ENCODE measurements around the gene IL22. TPM values are rescaled to one million over a fixed set of nuclear protein-coding genes. Genes with fewer than 3 reads are reported as not detected.

The IL22 gene
- total RNA-seq, 2 donors from 2014 or later = not detected

DNA sequence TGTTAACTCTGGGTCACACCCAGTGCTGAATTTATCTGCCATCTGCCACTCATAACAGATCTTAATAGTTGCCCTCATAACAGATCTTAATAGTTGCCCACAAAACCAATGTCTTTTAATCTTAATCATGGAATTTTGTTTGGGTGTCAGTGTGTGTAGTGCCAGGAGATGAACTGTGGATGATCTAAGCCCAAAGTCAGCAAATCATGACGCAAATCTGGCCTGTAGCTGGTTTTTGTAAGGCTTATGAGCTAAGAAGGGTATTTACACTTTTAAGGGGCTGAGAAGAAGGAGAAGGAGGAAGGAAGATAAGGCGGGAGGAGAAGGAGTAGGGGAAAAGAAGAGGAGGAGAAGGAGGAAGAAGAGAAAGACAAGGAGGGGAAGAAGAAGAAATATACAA lies 17.8 kb downstream of the IL22 start:
- TF ChIP-seq POLR2AphosphoS5 (IDR thresholded peaks at IDR 0.05) (no peak), POLR2A (IDR thresholded peaks at IDR 0.05) (no peak)
- TF ChIP-seq, protein P1, sequence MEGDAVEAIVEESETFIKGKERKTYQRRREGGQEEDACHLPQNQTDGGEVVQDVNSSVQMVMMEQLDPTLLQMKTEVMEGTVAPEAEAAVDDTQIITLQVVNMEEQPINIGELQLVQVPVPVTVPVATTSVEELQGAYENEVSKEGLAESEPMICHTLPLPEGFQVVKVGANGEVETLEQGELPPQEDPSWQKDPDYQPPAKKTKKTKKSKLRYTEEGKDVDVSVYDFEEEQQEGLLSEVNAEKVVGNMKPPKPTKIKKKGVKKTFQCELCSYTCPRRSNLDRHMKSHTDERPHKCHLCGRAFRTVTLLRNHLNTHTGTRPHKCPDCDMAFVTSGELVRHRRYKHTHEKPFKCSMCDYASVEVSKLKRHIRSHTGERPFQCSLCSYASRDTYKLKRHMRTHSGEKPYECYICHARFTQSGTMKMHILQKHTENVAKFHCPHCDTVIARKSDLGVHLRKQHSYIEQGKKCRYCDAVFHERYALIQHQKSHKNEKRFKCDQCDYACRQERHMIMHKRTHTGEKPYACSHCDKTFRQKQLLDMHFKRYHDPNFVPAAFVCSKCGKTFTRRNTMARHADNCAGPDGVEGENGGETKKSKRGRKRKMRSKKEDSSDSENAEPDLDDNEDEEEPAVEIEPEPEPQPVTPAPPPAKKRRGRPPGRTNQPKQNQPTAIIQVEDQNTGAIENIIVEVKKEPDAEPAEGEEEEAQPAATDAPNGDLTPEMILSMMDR (IDR thresholded peaks at IDR 0.05) = no peak

DNA sequence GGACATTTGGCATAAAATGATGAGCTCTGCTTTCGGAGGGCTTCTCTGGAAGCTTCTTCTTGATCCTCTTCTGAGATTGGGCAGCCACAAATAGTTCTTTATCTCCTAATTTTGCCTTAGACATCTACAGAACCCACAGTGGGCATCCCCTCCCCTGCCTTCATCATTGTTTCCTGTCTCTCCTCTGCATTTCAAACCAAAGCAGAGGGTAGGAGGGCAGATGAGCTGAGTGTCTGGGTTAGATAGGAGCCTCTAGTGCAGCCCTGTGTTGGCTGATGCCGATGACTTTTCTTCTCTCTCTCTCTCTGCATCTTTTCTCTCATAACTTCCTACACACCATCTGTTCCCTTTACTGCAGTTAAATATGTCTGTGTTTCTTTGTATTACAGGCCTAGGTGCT lies 19.3 kb downstream of the IL22 start:
- 97% methylated on average over 2 of the region's 2 CpGs for WGBS
- TF ChIP-seq POLR2A (IDR thresholded peaks at IDR 0.05) (no peak), POLR2AphosphoS5 (IDR thresholded peaks at IDR 0.05) (no peak)
- TF ChIP-seq, protein P1 (IDR thresholded peaks at IDR 0.05) = no peak
- H3K27ac ChIP-seq = no peak overlapping the region
- no peak overlapping the region for H3K4me3 ChIP-seq
- H3K27me3 ChIP-seq (replicated peaks; ENCODE audit: insufficient read depth) = no peaks in the 10 kb centered on the region
- H3K4me1 ChIP-seq (replicated peaks) = no peaks in the 10 kb centered on the region
- no peaks in the 10 kb centered on the region for H3K36me3 ChIP-seq
- DNase-seq (ENCODE audit: low spot score) = no peak
- intact Hi-C loops (cut with DNase I) = no loop called here
- no peaks in the 10 kb centered on the region for H3K9me3 ChIP-seq

More for the DNA sequence above, 17.8 kb downstream of the IL22 start:
- H3K4me1 ChIP-seq (replicated peaks) = no peaks in the 10 kb centered on the region
- 81% methylated on average over 2 of the region's 2 CpGs for whole genome bisulfite sequencing
- H3K27ac ChIP-seq = no peak overlapping the region
- no peaks in the 10 kb centered on the region for H3K36me3 ChIP-seq
- no peak for DNase-seq (ENCODE audit: low spot score)
- no peaks in the 10 kb centered on the region for H3K9me3 ChIP-seq
- intact Hi-C loops (cut with DNase I) = loop anchor here (5.0 kb wide), 1 partner anchor 82 kb away; no protein-coding TSS in a partner anchor
- H3K4me3 ChIP-seq = no peak overlapping the region
- no peaks in the 10 kb centered on the region for H3K27me3 ChIP-seq (replicated peaks; ENCODE audit: insufficient read depth)

DNA sequence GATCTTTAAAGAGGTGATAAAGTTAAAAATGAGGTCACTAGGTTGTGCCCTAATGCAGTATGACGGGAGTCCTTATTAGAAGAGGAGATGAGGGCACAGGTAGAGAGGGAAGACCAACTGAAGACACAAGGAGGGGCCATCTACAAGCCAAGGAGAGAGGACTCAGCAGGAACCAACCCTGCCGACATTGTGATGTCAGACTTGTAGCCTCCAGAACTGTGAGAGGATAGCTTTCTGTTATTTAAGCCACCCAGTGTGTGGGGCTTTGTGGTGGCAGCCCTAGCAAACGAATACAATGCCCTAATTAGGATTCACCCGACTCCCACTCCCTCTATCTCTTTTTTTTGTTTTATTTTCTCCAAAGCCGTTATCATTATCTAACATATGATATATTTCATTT lies 19.9 kb downstream of the IL22 start:
- DNase-seq (ENCODE audit: low spot score) = no peak
- 82% methylated on average over 5 of the region's 5 CpGs for WGBS
- Histone ChIP-seq H3K4me1 (replicated peaks) (no peaks in the 10 kb centered on the region), H3K36me3 (no peaks in the 10 kb centered on the region), H3K4me3 (no peak overlapping the region), H3K9me3 (no peaks in the 10 kb centered on the region), H3K27me3 (replicated peaks; ENCODE audit: insufficient read depth) (no peaks in the 10 kb centered on the region), H3K27ac (no peak overlapping the region)
- intact Hi-C loops (cut with DNase I) = no loop called here
- TF ChIP-seq POLR2AphosphoS5 (IDR thresholded peaks at IDR 0.05) (no peak), POLR2A (IDR thresholded peaks at IDR 0.05) (no peak)
- TF ChIP-seq, protein P1 (IDR thresholded peaks at IDR 0.05) = no peak

DNA sequence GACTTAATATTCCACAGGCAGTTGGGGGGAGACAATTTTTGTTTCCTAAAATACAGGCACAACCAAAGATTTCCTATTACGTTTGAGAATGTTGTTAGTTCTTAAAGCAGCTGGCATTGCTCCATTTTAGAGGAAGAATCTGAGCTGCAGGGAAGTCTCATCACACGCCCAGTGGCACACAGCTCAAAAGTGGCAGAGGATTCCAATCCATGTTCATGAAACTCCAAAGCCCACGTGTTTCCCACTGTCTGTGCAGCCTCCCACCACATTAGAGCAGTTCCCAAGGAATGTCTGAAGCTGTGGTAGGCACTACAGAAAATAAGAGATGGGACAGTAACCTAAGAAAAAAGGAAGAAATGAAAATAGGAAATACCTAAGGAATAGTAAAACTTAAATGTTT lies 21.7 kb downstream of the IL22 start:
- H3K27me3 ChIP-seq (replicated peaks; ENCODE audit: insufficient read depth) = no peaks in the 10 kb centered on the region
- TF ChIP-seq POLR2A (IDR thresholded peaks at IDR 0.05) (no peak), POLR2AphosphoS5 (IDR thresholded peaks at IDR 0.05) (no peak)
- TF ChIP-seq, protein P1 (IDR thresholded peaks at IDR 0.05) = no peak
- intact Hi-C loops (cut with DNase I) = no loop called here
- no peak overlapping the region for H3K4me3 ChIP-seq
- no peaks in the 10 kb centered on the region for H3K4me1 ChIP-seq (replicated peaks)
- 41% methylated on average over 3 of the region's 3 CpGs for WGBS
- H3K36me3 ChIP-seq = no peaks in the 10 kb centered on the region
- no peak overlapping the region for H3K27ac ChIP-seq
- no peak for DNase-seq (ENCODE audit: low spot score)
- no peaks in the 10 kb centered on the region for H3K9me3 ChIP-seq

DNA sequence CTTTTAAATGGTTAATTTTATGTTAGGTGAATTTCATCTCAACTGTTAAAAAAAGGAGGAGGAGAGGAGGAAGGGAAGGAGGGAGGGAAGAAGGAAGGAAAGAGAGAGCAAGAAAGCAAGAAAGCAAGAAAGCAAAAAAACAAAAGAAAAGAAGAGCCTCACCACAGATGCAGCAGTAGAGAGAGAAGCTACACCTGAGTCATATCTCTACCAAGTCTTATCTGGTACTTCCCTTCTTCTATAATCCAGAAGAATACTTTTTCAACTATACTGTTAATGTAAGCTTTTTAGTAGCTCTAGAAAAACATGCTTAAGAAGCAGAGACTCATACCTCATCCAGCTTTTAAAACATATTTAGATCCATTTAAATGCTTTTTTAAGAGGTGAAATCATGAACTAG lies 22.2 kb downstream of the IL22 start:
- Histone ChIP-seq H3K4me3 (no peak overlapping the region), H3K36me3 (no peaks in the 10 kb centered on the region), H3K9me3 (no peaks in the 10 kb centered on the region), H3K4me1 (replicated peaks) (no peaks in the 10 kb centered on the region), H3K27me3 (replicated peaks; ENCODE audit: insufficient read depth) (no peaks in the 10 kb centered on the region), H3K27ac (no peak overlapping the region)
- no peak for DNase-seq (ENCODE audit: low spot score)
- intact Hi-C loops (cut with DNase I) = no loop called here
- TF ChIP-seq, protein P1 (IDR thresholded peaks at IDR 0.05) = no peak
- TF ChIP-seq POLR2AphosphoS5 (IDR thresholded peaks at IDR 0.05) (no peak), POLR2A (IDR thresholded peaks at IDR 0.05) (no peak)

All from prostate gland (tissue), 2 donors.